NCI-H2196 (cell line): ENCODE data around the gene CD83.

ENCODE experiments used
- DNase-seq: peaks from one replicate; lab custom pipeline; 2025; ENCODE audit not compliant: unreplicated experiment; lab: John Stamatoyannopoulos, UW

Gene CD83

DNA sequence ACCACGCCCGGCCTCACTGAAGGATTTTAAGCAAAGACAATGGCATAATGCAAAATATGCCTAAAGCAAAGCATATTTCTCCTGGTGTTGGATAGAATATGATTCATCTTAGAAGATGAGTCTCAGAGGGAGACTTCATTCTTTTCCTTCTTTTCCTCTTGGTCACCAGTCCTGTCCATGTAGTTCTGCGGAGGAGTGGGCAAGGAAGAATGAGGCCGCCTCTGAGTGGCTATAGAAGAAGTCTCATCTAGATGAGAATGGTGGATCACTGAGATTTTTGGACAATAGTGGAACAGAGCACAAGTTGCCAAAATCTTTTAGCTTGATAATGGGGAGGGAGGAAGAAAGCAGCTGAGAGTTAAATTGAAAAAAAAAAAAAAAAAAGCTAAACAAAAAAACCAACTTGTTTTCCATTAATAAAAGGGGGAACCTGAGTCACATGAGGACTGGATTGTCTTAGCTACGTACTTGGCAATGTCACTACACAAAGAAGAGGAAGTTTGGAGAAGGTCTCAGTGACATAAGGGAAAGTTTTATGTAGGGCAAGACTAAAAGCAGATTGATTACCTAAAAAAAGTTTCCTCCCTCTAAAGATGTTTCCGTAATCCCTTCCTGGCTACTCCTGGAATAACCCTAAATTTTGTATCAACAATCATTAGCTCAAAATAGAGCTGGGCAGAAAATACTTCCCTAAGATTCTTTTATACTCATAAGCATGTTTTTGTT lies 6.0 kb downstream of the CD83 start:
- DNase-seq = no peak

DNA sequence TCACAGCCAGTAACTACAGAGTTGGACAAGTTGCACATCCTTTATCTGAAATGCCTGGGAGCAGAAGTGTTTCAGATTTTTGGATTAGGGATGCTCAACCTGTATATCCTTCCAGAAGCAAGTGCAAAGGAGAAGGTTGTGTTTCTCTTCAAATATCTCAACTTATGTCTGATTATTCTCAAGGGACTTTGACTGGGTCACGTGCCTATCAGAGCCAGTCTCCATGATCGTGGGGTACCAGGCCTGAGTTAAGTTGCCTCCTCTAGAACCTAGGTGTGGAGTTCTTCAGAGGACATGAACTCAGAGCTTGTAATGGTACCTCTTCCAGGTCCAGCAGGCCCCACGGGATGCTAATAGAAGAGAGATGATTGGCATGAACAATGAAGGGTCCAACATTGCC lies 7.8 kb downstream of the CD83 start:
- DNase-seq = no peak

DNA sequence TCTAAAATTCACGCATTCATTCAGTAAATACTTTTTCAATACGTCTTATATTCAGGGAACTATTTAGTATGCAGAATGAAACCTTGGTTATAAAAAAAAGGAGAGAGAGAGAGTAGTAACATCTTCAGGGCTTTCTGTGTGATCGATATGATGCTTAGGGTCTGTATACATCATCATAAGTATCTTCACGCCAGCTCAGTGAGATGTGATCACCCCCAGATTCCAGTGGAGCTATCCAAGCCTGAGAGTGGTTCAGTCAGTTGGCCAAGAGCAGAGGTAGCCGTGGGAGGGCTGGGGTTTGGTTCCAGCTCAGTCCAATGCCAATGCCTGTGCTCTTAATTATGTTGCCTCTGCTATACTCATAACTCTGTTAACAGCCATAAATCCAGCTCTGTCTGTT lies 8.6 kb downstream of the CD83 start:
- DNase-seq = no peak

DNA sequence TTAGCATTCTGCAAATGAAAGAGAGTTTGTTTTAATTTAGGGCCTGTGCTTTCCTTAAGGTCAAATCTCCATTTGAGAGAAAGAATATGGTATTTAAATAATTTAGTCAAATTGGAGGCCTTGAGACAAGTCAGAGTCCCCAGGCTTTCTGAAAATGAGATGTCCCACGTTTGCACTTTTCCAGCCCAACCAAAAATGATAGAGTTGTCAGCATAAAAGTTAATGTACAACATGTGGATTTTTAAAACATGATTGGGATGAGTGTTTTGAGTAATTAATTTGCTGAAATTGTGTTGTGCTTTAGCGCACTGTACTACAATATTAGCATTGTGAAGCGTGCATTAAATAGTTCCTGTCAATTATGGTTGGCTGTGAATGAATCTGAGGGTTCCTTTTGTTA lies 10.0 kb downstream of the CD83 start:
- no peak for DNase-seq

DNA sequence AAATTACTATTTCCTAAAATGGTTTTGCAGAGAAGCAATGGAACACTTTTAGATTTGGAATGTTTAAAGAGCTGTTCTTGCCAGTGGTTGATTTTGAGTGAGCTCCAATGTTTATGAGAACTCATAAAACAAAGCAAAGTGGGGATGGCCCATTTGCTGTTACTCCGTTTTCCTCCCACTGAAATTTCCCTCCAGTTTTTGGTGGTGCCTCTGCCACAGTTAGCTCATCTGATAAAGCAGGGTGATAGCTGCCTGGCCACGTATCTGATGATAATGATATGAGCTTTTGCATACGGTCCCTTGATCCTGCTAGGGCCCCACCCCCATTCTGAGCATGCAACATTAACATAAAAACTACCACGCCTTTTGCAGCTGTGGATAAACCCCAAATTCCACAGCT lies 10.4 kb downstream of the CD83 start:
- DNase-seq = no peak

DNA sequence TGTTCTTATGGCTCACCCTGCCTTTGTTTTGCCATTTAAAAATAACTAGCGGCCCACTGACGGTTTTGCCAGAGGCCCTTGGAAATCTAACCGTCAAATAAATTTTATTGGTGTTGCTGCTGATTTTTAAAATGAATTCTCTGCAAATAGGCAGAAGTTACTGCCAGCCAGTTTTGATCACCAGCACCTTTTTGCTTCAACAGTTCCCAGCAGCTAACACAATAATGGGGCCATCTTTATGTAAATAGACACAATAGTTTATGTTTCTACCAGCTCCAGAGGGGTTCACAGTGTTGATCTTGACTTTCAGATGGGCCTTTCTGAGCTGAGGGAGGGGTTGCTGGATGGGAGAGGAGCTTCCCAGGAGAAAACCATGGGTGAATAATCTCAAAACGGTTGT lies 11.2 kb downstream of the CD83 start:
- DNase-seq = no peak

DNA sequence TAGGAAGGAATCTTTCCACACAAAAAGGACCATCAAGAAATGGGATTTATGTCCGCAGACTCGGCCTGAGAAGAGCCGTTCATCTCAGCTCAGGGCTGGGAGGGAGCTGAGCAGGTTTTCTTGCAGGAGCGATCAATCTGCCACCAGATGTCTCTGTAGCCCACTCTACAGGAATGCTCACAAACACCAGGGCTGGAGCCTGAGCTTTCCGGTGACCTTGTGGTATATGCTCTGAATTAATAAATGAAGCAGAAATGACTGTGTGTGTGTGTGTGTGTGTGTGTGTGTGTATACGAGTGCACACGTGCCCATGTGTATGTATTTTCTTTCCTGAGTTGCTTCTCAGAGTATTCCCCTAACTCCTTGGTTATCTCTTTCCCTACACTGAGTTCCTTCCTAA lies 12.0 kb downstream of the CD83 start:
- DNase-seq = peak; percentile 34

DNA sequence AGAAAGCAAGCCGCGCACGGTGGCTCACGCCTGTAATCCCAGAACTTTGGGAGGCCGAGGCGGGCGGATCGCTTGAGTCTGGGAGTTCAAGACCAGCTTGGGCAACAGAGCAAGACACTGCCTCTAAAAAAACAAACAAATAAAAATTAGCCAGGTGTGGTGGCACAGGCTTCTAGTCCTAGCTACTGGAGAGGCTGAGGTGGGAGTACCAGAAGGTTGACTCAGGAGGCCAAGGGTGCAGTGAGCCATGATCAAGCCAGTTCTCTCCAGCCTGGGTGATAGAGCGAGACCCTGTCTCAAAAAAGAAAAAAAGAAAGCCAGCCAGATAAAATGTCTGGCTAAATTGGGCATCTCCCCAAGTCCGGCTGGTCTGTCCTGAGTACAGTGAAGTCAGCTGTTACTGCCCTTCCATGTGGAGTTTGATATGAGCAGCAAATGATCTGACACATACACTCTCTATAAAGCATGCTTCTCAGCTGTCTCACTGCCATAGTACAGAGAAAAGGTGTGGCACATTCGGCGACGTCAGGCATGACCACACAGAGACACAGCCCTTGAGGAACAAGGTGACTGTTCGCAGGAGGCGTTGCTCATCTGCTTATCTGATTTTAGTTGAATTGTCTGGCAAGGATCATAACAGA lies 13.0 kb downstream of the CD83 start:
- no peak for DNase-seq

DNA sequence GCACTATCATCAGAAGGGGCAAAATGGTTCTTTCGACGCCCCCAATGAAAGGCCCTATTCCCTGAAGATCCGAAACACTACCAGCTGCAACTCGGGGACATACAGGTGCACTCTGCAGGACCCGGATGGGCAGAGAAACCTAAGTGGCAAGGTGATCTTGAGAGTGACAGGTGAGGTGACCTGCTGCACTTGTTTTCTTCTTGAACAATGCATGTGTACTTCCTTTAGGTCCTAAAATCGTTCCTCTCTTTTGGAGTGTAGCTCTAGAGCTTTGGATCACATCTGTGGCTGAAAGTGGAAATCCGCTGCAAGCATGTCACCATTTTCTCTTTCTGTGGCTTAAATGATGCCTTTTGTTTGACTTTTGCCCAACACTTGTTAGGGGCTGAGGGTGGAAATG lies 14.0 kb downstream of the CD83 start:
- DNase-seq = no peak

DNA sequence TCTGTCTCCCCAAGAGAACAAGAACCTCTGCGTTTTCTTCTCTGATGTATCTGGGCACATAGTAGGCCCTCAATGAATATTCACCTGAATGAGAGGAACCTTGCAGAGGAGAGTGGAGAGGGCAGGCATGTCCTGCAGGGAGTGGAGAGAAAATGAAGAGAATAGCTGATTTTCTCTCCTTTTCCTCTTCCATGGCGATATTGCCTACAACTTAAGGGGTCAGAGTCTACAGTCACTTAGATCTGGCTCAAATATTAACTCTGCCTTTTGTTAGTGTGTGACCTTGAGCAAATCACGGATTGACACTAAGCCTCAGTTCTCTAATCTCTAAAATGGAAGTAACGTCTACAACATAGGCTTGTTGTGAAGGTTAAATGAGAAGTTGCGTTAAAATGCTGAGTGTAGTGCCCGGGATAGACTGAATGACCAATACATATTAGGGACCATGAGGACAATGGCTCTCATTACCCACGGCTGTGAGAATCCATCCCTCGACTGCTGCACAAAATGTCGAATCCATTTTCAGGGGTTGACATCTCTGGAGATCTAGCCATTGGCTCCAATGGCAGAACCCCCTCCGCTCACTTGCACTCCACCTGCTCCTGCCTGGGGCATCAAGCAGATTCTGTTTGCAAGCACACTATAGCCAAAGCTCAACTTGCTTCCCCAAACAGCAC lies 14.8 kb downstream of the CD83 start:
- DNase-seq = no peak

DNA sequence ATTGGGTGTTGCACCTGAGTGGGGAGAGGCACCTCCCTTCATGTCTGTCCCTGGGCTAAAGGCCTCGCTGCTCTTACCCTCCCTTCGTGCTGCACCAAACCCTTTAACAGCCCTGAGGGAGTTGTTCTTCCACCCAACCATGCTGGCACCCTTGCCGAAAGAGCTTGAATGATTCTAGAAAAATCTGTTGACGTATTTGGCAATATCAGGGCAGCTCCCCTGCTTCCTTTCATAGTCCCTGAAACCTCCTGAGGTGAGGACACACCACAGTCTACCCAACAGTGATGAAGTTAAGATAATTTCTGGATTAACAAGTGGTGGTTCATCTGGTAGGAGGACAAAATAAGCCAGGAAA lies 15.3 kb downstream of the CD83 start:
- DNase-seq = no peak

DNA sequence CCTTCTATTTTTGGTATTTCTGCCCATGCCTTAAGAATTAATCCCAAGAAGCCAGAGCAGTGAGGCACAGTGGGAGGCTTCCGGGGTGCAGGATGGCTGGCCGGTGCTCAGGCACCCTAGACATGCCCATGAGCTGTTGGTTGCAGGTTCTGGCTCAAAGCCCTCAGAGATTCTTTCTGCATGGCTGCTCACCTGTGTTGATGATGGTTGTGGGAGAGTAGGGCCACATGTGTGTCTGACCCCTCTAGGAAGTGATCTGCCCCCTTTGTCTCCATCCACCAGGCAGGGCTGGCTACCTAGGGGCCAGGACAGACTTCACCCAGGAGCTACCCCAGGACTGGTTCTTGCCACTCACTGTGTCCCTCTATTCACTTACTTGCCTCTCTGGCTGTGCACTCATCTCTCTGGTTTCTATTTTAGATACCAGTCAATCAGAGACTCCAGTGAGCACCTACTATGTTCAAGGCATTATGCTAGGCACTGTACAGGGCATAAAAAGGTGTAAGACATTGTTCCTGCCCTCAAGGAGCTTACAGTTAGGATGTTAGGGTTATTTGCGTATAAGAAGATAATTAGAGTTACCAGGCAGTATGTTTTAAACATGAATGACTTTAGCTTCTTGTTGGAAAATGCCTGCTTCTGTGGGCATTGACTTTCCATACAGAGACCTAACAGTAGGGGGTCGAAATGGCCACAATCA lies 16.8 kb downstream of the CD83 start:
- DNase-seq = no peak

DNA sequence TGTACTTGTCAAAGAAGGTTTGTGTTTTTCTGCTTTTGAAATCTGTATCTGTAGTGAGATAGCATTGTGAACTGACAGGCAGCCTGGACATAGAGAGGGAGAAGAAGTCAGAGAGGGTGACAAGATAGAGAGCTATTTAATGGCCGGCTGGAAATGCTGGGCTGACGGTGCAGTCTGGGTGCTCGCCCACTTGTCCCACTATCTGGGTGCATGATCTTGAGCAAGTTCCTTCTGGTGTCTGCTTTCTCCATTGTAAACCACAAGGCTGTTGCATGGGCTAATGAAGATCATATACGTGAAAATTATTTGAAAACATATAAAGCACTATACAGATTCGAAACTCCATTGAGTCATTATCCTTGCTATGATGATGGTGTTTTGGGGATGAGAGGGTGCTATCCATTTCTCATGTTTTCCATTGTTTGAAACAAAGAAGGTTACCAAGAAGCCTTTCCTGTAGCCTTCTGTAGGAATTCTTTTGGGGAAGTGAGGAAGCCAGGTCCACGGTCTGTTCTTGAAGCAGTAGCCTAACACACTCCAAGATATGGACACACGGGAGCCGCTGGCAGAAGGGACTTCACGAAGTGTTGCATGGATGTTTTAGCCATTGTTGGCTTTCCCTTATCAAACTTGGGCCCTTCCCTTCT lies 18.4 kb downstream of the CD83 start:
- DNase-seq = no peak

DNA sequence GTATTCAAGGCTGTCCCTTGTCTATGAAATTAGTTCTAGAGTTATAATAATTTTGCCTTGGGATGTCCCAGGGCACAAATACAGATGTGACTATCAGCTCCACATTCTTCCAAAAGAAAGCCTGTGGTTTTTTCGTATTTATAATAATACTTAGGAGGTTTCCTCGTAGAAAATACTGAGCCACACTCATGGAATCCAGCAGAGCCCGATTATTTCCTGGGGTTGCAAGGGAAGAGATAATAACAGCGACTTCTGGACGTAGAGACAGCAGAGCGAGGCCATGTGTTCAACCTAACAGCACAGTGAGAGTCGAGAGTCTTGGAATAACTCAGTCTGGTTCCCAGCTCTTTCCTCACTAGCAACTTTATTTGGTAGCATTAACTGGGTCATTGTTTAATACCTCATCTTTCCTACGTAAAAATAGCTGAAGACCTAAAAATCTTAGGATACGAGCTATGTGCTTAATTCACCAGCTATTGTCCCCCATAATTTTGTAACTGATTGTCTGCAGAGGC lies 21.2 kb downstream of the CD83 start:
- DNase-seq = no peak

DNA sequence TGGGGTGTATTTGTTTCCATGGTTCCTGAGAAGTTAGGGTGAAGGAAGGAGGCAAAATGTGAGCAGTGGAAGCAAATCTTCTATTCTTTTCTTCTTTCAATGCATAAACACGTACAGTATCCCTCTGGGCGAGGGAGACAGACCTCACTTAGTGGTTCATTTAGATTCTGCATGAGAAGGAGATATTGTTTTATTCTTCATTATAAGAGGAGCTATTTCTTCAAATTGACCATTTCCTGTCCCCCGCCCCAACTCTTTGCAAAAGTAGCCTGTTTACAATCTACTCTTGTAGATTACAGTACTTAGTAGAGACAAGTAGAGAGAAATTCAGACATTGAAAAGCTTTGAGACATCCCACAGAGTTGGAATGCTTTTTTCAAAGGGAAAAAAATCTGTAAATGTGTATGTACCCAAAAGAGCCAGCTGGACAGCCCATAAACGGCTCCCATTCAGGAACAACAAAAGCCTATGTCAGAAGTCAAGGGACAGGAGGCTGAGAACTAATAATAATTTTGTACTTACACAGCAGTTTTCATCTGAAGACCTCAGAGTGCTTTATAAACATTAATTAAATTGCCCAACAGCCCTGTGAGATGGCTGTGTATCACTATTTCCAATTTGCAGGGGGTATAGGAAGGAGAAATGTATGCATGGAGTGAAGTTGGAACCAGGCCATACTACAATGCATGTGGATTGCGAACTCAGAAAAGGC lies 23.9 kb downstream of the CD83 start:
- no peak for DNase-seq

DNA sequence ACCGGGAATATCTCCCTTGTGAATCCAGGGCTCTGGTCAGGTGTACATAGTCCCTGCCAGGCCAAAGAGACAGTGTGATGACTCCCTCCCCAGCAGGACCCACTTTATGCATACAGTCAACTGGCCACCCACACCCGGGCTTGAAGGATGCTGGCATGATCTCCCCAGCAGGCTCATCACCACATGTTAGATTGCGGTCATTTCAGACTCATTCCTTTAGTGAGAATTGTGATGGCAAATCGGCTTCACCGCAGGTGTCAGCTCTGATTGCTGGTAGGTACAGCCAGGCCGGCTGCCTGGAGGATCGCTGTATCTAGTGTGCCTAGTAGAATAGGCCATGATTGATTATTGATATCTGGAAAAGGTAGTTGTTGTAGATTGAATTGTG lies 24.5 kb downstream of the CD83 start:
- DNase-seq = no peak

DNA sequence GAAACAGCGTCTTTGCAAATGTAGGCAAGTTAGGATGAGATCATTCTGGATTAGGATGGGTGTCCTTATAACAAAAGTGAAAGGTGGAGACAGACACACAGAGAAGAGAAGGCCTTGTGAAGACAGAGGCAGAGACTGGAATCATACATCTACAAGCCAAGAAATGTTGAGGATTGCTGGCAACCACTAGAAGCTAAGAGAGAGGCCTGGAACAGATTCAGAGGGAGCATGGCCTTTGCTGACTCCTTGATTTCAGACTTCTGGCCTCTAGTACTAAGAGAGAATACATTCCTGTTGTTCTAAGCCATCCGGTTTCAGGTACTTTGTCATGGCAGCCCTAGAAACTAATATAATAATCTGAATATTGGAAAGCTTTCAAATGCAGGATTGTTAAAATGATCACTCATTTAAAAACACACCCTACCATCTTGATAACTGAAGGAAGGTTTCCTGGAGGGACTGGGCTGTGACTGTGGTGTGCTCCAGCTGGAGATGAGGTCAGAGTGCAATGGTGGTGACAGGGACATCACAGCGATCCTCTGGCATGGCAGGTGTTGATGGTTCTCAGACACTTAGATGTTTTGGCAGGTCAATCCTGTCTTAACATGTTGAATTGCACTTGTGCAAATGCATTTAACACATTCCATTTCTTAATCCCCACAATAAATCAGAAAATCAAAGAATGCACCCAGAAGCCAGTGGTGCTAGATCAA lies 25.1 kb downstream of the CD83 start:
- DNase-seq = no peak

DNA sequence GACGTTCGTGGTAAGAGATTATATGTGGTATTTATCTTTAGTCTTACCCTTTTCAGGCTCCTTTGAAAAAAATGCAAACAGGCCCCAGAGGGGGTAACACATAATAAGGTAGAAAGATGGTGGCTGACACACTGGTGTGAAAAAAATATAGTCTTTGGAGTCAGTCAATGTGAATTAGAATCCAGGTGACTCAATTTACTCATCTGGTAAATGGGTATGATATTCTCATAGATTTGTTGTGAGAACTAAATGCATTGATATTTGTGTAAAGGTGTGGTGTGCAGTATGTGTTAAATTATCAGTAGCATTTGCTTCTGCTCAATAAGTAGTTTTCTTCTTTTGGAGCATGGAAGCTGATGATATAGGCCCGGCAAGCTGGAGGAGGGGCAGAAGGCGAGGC lies 25.7 kb downstream of the CD83 start:
- no peak for DNase-seq

DNA sequence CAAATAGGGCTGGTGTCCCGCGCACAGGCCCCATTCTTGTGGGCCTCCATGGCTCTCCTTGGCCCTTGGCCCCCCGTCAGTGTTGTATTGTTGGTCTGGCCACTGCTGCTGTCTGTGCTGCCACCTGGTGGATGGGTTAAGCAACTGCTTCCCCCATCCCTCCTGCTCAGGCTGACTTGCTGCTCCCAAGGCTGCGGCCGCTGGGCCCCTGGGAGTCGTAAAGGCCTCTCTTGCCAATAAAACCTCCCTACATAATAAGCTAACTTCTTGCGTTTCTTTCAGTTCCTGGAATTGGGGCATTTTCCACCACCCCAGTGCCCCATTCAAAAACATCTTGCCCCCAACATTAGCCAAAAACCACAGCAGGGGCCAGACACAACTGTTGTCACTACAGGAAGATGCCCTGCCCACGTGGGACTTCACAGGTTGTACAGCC lies 27.1 kb downstream of the CD83 start:
- peak; percentile 57 for DNase-seq

DNA sequence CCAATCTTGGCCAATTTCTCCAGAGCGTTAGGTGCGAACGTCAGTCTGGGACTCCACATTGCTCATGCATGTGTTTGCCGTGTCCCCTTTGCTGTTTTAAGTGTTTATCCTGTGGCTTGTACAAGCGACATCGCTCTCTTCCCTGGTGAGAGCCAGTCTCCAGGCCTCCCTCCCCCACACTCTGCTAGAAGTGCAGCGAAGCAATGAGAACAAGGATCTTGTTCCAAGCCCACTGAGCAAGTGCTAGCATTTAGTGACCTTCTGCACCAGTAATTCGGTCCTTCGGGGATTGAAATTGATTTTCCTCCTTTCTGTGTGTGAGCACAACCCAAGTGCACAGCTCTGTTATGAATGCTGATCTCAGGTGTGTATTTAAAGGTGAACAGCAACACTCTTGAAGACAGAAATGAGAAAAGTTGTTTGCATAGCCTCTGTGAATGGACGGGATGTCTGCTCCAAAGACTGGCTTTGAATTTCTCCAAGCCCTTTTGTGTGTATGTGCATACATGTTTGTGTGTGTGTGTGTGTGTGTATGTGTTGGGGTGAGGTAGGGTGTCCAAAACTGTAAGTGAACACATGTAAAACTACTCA lies 29.0 kb downstream of the CD83 start:
- no peak for DNase-seq
